ENCODE measurements around the gene MKLN1.

Gene MKLN1

DNA sequence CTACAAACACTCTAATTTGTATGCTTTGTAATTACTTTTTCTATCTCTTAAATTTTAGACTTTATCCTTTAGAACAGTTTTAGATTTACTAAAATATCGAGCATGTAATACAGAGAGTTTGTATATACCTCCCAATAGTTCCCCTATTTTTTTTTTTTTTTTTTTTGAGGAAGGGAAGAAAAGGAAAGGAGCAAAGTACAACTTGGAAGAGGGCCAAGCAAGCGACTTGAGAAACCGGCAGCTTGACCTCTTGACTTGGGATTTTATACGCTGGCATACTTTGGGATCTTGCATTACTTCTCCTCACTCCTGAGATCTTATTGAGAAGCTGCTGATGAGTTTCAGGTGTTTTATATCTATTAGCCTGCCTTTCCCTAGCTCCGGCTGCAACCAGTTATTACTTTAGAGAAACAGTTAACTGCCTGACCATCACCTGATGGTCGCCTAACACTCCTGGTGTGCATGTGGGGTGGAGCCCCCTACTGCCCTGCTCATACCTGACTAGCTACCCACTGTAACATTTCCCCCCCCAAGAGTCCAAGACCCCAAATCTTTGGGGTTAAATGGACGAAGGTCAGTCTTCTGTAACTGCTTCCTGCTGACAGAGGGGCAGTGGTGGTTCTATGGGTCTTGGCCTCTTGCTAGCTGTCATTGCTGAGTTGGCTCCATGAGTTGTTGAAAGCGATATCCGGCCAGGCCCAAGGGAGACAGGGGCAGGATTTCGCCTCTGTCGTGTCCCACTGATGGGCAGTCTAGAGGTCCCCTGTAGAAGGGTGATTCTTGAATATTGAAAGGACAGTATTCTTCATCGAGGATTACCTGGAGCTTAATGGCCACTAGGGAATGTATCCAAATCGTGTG lies 28.5 kb downstream of the MKLN1 start:
- DNase-seq: no peak

- DNase-seq: no peak
Observed at GRCh38 chr7:131357282-131357880, 29.7 kb downstream of the MKLN1 start.

DNA sequence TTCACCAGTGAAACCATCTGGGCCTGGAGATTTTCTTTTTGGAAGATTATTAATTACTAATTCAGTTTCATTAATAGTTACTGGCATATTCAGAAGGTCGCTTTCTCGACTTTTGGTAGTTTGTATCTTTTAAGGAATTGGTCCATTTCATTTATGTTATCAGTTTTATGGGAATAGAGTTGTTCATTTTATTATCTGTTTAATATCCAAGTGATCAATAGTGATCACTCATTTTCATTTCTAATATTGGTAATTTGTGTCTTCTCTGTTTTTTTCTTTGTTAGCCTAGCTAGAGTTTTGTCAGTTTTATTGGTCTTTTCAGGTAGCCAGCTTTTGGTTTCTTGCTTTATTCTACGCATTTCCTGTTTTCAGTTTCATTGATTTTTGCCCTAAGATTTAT lies 31.0 kb downstream of the MKLN1 start:
- no peak for DNase-seq

GRCh38 chr7:131359136-131359776 lies 31.6 kb downstream of the MKLN1 start:
- DNase-seq: no peak

DNA sequence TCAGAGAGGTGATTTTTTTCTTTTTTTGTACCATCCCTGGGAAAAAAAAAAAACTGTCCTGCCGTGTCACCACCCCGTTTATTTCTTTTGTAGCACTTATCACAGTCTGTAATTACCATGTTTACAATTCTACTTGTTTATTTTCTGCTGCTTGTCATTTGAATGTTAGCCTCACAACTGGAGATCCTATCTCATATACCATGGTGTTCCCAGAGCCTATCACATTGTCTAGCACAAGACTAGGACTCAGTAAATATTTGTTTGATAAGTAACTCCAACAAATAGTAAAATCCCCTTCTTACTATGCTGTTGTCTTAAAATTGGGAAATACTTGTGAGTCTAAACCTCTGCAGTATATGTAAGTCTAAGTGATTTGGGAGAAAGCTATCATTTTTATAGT lies 36.0 kb downstream of the MKLN1 start:
- DNase-seq: no peak

GRCh38 chr7:131364767-131365344 lies 37.2 kb downstream of the MKLN1 start:
- DNase-seq: no peak

DNA sequence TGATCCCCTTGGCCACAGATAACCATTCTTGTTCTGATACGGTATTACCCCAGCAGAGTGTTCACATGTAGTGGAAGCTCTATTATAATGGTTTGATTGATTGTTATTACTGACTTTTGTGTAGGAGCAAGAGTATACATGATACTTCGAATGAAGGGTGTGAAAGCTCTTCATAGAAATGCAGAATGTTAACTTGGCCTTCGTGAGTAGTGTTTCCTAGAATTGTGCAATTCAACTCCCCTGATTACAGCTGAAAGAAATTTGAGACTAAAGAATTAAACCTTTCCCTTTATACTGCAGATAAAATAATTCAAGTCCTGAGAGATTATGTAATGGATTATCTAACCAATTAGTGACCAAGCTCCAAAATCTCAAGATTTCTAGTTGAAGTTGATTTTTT lies 38.2 kb downstream of the MKLN1 start:
- no peak for DNase-seq

GRCh38 chr7:131369354-131369753 lies 41.7 kb downstream of the MKLN1 start:
- no peak for DNase-seq

DNA sequence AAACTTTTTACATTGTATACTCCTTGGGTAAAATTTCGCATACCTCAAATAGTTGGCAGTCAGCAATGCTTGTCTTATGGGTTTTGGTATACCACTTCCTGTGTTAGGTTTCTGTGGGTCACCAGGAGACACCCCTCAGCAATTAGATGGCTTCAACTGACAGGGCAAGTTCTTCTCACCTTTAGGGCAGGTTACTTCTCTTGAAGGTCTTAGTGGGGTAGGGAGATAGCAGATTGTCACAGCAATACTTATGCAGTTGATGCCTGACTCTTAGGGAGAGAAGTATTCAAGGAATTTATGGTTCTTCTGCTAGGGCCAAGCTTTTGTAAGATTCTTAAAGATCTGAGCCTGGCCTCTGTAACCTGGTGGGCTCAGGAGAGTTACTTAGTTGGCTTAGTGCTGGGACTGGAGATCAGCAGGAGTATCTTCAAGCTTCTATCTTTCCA lies 42.9 kb downstream of the MKLN1 start:
- peak; percentile 55 for DNase-seq

DNA sequence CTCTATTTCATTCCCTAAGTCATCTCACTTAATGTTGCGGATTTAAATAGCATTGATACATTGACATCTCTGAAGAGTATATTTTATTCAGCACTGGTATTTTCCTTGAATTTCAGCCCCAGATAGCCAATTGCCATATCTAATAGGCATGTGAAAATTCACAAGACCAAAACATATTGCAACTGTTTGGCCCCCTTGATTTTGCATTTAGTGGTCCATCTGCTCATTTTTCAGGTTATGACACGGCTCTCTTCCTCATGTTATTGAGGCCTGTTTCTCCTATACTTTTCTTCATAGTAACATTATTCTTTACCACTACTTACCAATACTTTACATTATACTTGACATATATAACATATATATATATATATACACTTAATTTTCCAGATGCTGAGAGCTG lies 43.7 kb downstream of the MKLN1 start:
- no peak for DNase-seq

GRCh38 chr7:131372554-131372953 lies 44.9 kb downstream of the MKLN1 start:
- DNase-seq: no peak

DNA sequence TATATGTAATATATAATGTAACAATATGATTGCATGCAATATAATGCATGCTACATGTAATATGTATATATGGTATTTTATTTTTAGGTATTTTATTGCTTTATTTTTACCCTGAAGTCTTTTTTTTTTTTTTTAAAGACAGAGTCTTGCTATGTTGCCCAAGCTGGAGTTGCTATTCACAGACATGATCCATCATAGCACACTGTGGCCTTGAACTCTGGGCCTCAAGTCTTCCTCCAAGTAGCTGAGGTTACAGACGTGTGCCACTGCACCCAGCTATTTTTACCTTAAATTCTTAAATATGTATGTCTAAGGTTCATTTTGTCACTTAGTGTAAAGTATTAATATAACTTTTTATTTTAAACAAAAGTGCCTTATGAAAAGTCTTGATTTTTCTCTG lies 47.1 kb downstream of the MKLN1 start:
- no peak for DNase-seq

DNA sequence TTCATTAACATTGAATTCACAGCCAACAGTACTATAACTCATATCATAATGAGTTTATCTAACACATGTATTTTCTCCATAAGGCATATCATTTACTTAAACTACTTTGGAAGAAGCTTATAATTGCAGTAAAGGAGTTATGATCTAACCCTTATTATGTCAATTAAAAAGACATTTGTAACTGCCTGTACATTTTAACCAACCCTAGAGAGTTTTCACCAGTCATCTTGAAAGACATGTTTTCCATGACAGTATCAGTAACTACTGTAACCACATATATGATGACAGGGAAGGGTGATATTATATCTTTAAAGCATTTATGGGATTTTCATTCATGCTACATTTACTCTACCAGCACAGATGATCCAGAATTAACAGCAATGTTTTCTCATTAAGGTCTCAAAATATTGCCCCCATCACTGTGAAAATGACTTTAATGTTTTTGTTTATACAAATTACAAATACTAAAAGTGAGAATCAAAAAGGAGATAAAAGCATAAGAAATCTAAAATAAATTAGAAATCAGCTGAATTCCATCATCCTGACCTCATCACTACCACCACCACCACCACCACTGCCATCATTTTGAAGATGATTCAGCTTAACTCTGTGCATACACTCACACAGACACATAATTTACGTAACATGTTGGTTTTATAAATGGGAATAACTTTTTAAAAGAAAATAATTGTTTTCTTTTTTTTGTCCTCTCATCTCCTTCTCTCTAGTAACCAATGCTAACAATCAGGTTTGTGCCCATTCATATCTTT lies 53.6 kb downstream of the MKLN1 start:
- no peak for DNase-seq

GRCh38 chr7:131383417-131384285 lies 56.0 kb downstream of the MKLN1 start:
- no peak for DNase-seq

DNA sequence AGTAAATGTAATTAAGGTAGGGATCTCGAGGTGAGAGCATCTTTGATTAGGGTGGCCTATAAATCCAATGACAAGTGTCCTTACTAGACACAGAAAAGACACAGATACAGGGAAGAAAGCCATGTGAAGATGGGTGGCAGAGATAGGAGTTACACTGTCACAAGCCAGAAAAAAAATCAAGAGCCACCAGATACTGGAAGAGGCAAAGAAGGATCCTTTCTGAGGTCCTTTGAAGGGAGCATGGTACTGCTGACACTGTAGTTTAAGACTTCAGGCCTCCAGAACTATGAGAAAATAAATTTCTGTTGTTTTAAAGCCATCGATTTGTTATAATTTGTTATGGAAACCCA lies 56.6 kb downstream of the MKLN1 start:
- no peak for DNase-seq

DNA sequence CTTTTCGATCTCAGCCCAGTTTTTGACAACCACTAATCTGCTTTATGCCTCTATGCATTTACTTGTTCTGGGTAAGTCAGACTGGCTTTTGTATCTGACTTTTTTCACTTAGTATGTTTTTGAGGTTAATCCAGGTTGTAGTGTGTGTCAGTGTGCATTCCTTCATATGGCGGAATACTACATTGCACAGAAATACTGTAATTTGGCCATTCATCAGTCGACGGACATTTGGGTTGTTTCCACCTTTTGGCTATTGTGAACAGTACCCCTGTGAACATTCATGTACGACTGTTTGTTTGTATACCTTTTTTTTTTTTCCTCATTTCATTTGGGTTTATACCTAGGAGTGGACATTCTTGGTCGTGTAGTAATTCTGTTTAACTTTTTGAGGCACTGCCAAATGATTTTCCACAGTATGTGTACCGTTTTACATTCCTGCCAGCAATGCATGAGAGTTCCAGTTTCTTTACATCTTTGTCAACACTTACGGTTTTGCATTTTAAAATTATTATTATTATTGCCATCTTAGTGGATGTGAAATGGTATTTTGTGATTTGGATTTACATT lies 57.4 kb downstream of the MKLN1 start:
- no peak for DNase-seq

DNA sequence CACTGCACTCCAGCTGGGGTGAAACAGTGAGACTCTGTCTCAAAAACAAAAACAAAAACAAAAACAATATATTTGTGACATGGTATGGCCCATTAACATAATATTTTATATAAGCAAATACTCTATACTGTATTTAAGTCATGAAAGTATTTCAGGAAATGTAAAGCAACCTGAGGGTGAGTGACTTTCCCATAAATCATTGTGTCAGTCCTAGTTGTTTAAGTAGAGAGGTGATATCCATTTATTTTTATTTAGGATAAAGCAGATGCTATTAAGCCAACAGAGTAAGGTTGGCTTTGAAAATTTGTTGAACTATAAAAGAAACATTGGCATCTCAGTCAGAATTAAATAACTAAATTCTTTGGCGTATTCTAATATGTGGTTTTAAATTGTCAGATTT lies 60.5 kb downstream of the MKLN1 start:
- DNase-seq: no peak

GRCh38 chr7:131390275-131390674 lies 62.6 kb downstream of the MKLN1 start:
- no peak for DNase-seq

- DNase-seq: no peak
Observed at GRCh38 chr7:131391145-131391544, 63.5 kb downstream of the MKLN1 start.

- DNase-seq: no peak
Observed at GRCh38 chr7:131400681-131401176, 73.1 kb downstream of the MKLN1 start.

DNA sequence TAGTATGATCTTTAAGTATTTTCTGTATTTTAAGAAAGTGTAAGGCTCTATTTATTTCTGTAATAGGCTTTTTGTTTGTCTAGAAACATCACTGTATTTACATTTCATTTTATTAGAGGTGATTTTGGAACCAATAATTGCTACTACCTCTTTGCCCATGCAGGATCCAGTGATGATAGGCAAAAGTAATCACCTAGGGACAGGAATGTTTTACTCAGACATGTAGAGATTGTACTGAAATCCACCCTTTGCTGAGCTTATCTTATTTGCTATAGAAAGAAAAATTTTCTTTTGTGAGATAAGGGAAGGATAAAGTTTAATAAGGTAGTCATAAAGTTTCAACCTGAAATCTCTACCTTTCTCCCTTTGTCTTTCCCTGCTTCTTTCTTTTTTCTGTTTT lies 73.5 kb downstream of the MKLN1 start:
- DNase-seq: no peak
